Stimulated activated CD4-positive, alpha-beta T cell treated with anti-CD3 and anti-CD28 coated beads, Interleukin-15, amount 100 ng/mL, for 24 hours (primary cell): Measurements from ENCODE around the gene OVAAL.
"Not testable (repeated sequence)": the region's sequence is repeated elsewhere in the genome, so short reads cannot be mapped to it uniquely, and the experiment has no call there.

Experiments
- DNase-seq: peaks from one replicate; pipeline ENCODE4 v3.0.0-alpha.2; 2020

OVAAL gene

GRCh38 chr1:180540697-180541594 lies 17.8 kb upstream of the OVAAL start:
- no peak for DNase-seq

GRCh38 chr1:180542113-180542837 lies 16.5 kb upstream of the OVAAL start:
- DNase-seq, result no peak

GRCh38 chr1:180542838-180543145 lies 16.0 kb upstream of the OVAAL start:
- DNase-seq, result no peak

GRCh38 chr1:180544050-180544449 lies 14.7 kb upstream of the OVAAL start:
- DNase-seq, result no peak

GRCh38 chr1:180545991-180546390 lies 12.8 kb upstream of the OVAAL start:
- DNase-seq, result no peak

- no peak for DNase-seq
These were observed 10.0 kb upstream of the OVAAL start for GRCh38 chr1:180548686-180549317.

- DNase-seq, result not testable (repeated sequence)
These were observed 9.0 kb upstream of the OVAAL start for GRCh38 chr1:180549770-180550169.

GRCh38 chr1:180550241-180550640 lies 8.5 kb upstream of the OVAAL start:
- no peak for DNase-seq

- DNase-seq, result no peak
These were observed 6.8 kb upstream of the OVAAL start for GRCh38 chr1:180551997-180552396.

GRCh38 chr1:180553046-180553445 lies 5.7 kb upstream of the OVAAL start:
- not testable (repeated sequence) for DNase-seq

GRCh38 chr1:180555411-180555810 lies 3.4 kb upstream of the OVAAL start:
- no peak for DNase-seq

GRCh38 chr1:180560200-180560867 lies 1.6 kb downstream of the OVAAL start:
- no peak for DNase-seq

- DNase-seq, result no peak
These were observed 2.3 kb downstream of the OVAAL start for GRCh38 chr1:180560868-180561600.

GRCh38 chr1:180562640-180563025 lies 3.9 kb downstream of the OVAAL start:
- DNase-seq, result no peak

- no peak for DNase-seq
These were observed 4.5 kb downstream of the OVAAL start for GRCh38 chr1:180563026-180563827.

GRCh38 chr1:180565121-180565871 lies 6.5 kb downstream of the OVAAL start:
- no peak for DNase-seq

- DNase-seq, result no peak
These were observed 7.3 kb downstream of the OVAAL start for GRCh38 chr1:180566026-180566425.

- DNase-seq, result no peak
These were observed 7.7 kb downstream of the OVAAL start for GRCh38 chr1:180566495-180566894.

- no peak for DNase-seq
These were observed 8.9 kb downstream of the OVAAL start for GRCh38 chr1:180567654-180568053.

- no peak for DNase-seq
These were observed 9.4 kb downstream of the OVAAL start for GRCh38 chr1:180568184-180568583.
